Heart right ventricle (tissue), 16 donors: ENCODE results near the gene ABCA4. TPM values are rescaled to one million over a fixed set of nuclear protein-coding genes. Genes with fewer than 3 reads are reported as not detected.

Experiments used
- ATAC-seq, 8 donors: fragments of 200-7000 bp; cut with Tn5 transposase; one replicate each; pipeline ENCODE4 v1.9.1; 2020; ENCODE audit warnings: mild to moderate bottlenecking in 8 of 8, moderate library complexity in 8 of 8, moderate number of reproducible peaks in 1 of 8
- DNase-seq, 2 donors: peaks; one replicate each; pipeline ENCODE4 v3.0.0-alpha.2; 2020
- H3K27ac ChIP-seq, 10 donors: fragments of 200-600 bp; sonication (generic) in 2 of 10; one replicate each; pipeline versions ENCODE4 v1.5.0 to v1.8.0; 2020 to 2022; ENCODE audit warnings: mild to moderate bottlenecking in 3 of 10
- H3K27me3 ChIP-seq, 7 donors: fragments of 200-600 bp; one replicate each; pipeline ENCODE4 v1.8.0; 2021 to 2022; ENCODE audit warnings: mild to moderate bottlenecking in 2 of 7
- H3K36me3 ChIP-seq, 9 donors: fragments of 200-600 bp; sonication (generic) in 1 of 9; one replicate each; pipeline versions ENCODE4 v1.5.0 to v1.8.0; 2020 to 2022; ENCODE audit warnings: mild to moderate bottlenecking in 2 of 9
- H3K4me1 ChIP-seq, 9 donors: fragments of 200-600 bp; sonication (generic) in 1 of 9; one replicate each; pipeline versions ENCODE4 v1.5.0 to v1.8.0; 2020 to 2022; ENCODE audit warnings: mild to moderate bottlenecking in 4 of 9
- H3K4me3 ChIP-seq, 10 donors: fragments of 200-600 bp; sonication (generic) in 2 of 10; one replicate each; pipeline versions ENCODE4 v1.5.0 to v1.8.0; 2020 to 2022; ENCODE audit warnings: mild to moderate bottlenecking in 7 of 10, moderate library complexity in 2 of 10
- H3K9me3 ChIP-seq, 11 donors: fragments of 200-600 bp in 10 of 11; sonication (generic) in 2 of 11; one replicate each; pipeline versions ENCODE4 v1.5.0 to v1.8.0; 2013 to 2022; ENCODE audit warnings: mild to moderate bottlenecking in 2 of 11, control low read depth in 1 of 11, moderate library complexity in 1 of 11
- WGBS, 2 donors: extraction: QIAGEN DNeasy Blood & Tissue Kit; methylation state at CpG; one replicate each; pipeline ENCODE4 v1.1.7; 2013; ENCODE audit warnings: inconsistent platforms in 1 of 2; 5-methylcytosine and 5-hydroxymethylcytosine counted together
- intact Hi-C, 10 donors: fragments of 100-400 bp; cut with DNase I; formaldehyde crosslinking; loops; one replicate each; pipeline versions ENCODE4 v1.11.1 to v1.14.2; 2022
- polyA plus RNA-seq, 2 donors: library from polyadenylated mRNA; stranded (reverse); fragments of 200-250 nt; gene quantifications; one replicate each; pipeline ENCODE4 v1.2.3, GENCODE V29; 2013
- total RNA-seq, 10 donors: library from RNA; stranded (reverse); fragmentation: NEBNext Ultra II Directional in 3 of 10; extraction: Animal tissue kit (Norgen Biotek cat#: 25700) in 3 of 10; gene quantifications; one replicate each; pipeline versions ENCODE4 v1.2.1 to v1.2.4, GENCODE V29; 2021 to 2023
- TF ChIP-seq, protein P1 (sequence below), 9 donors: fragments of 200-600 bp; sonication (generic) in 2 of 9; IDR thresholded peaks; one replicate each; pipeline versions ENCODE4 v1.5.0 to v1.8.0; 2021 to 2022; ENCODE audit warnings: antibody characterized with exemption in 9 of 9, mild to moderate bottlenecking in 5 of 9, moderate library complexity in 1 of 9
- donor health status: Arrhythmogenic right ventricular cardiomyopathy.
- donor health status: ischemic (EF 13 %, LVEDD 7.1; RV severe dilation, severe dysfunction).
- donor health status: healthy with polysubstance abuse.
- donor health status: DM: no; HTN: yes; CAD: no.
- donor health status: DM: no; HTN: no; CAD: no.
- donor health status: ischemic (EF 25% LVEDD 6.9; RV normal size, moderate dysfunction).
- donor health status: ischemic (EF 25% LVEDD 5.7; RV mildly dilated, moderate dysfunction).
- donor health status: healthy.
- donor health status: DM: yes; HTN: yes; CAD: no.
- donor health status: Ischemic cardiomyopathy.
- donor health status: ischemic (EF 35%, LVEDD 5.7; RV mildly dilated, moderate dysfunction).
- donor health status: nonischemic (EF 11% LVEDD 7.7; RV severe dilation, severe dysfunction).
- donor health status: DM: yes; HTN: yes; CAD: no.
- donor health status: PGD.
- donor health status: ischemic (EF 29% LVEDD 5.4; RV normal size, mild dysfunction).
- donor health status: nonischemic (EF 23%, LVEDD 6.1; RV moderate dilation, normal function).

The ABCA4 gene
- total and polyA plus RNA-seq, 12 donors: 0.05 to 0.66 (median 0.21) TPM

DNA sequence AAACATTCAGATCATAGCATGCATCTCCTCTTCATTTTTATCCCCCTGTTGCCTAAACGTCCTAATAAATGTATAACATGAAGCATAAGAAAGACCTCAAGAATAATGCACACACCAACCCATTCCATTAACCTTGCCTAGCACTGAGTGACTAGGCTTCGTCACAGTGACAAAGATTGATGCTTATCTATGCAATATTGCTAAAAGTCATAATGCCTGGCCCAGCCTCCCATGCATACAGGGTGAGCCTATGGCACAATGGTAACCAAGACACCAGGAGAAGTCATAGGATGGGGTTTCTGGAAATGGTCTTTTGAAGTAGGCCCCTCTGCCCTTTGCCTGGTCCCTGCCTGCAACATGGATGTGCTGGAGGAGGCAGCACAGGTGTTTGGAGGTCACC is 33.8 kb downstream of the ABCA4 start:
- no peak for DNase-seq
- WGBS, 2 donors: 84 to 90% methylated on average over 2 of the region's 2 CpGs
- H3K36me3 ChIP-seq: no peaks in the 10 kb centered on the region
- intact Hi-C loops: no loop called here
- H3K27me3 ChIP-seq: peaks cover 0 to 33% (median 0%) of the 10 kb centered on the region in 7 donors
- peaks cover 0 to 21% (median 14%) of the 10 kb centered on the region in 9 donors for H3K4me1 ChIP-seq
- H3K4me3 ChIP-seq: no peak overlapping the region
- H3K9me3 ChIP-seq: no peaks in the 10 kb centered on the region
- TF ChIP-seq, protein P1, sequence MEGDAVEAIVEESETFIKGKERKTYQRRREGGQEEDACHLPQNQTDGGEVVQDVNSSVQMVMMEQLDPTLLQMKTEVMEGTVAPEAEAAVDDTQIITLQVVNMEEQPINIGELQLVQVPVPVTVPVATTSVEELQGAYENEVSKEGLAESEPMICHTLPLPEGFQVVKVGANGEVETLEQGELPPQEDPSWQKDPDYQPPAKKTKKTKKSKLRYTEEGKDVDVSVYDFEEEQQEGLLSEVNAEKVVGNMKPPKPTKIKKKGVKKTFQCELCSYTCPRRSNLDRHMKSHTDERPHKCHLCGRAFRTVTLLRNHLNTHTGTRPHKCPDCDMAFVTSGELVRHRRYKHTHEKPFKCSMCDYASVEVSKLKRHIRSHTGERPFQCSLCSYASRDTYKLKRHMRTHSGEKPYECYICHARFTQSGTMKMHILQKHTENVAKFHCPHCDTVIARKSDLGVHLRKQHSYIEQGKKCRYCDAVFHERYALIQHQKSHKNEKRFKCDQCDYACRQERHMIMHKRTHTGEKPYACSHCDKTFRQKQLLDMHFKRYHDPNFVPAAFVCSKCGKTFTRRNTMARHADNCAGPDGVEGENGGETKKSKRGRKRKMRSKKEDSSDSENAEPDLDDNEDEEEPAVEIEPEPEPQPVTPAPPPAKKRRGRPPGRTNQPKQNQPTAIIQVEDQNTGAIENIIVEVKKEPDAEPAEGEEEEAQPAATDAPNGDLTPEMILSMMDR (IDR thresholded peaks at IDR 0.05): no peak
- no peak for ATAC-seq
- no peak overlapping the region for H3K27ac ChIP-seq

DNA sequence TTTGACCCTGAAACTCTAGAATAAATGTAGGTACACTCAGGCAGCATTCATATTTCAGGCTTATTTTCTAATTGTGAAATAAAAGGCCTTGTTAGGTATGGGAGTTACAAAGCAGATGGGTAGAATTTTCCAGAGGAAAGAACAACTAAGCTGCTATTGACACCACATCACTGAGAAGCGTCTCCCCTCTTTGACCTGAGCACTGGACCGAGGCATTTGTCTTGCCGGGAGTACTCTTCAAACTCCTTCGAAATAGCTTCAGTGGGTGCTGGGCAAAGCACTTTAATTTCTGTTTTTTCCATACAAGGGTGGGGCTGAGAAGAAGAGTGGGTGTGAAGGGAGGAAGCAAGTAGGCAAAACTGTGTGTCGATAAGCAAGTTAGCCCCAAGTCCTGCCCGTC is 36.4 kb downstream of the ABCA4 start:
- TF ChIP-seq, protein P1 (IDR thresholded peaks at IDR 0.05): no peak
- DNase-seq: no peak
- Histone ChIP-seq H3K4me3 (no peak overlapping the region), H3K27ac (no peak overlapping the region), H3K4me1 (peaks cover 0 to 6% (median 0%) of the 10 kb centered on the region in 9 donors), H3K36me3 (no peaks in the 10 kb centered on the region), H3K9me3 (no peaks in the 10 kb centered on the region), H3K27me3 (peaks cover 0 to 30% (median 0%) of the 10 kb centered on the region in 7 donors)
- ATAC-seq: no peak
- intact Hi-C loops: no loop called here
- WGBS, 2 donors: 86 to 88% methylated on average over 6 of the region's 6 CpGs

DNA sequence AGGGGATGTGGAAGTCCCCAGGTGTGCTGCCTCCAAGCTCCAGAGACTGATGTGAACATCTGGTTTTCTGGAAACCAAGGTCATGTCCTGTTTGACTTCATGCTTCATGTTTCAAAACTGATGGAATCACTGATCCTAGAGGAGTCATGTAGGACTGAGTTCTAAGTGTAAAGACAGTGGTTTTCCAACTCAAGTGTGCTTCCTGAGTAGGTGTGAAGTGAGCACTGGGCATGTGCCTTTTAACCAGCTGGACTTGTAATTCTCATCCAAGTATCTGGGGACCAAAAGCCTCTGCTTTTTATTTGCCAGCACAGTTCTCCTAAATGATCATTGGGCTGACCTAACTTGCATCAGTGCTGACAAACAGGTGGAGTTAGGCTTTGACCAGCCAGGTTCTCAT is 36.9 kb downstream of the ABCA4 start:
- TF ChIP-seq, protein P1 (IDR thresholded peaks at IDR 0.05): no peak
- no peaks in the 10 kb centered on the region for H3K9me3 ChIP-seq
- intact Hi-C loops: no loop called here
- no peak for ATAC-seq
- no peaks in the 10 kb centered on the region for H3K36me3 ChIP-seq
- H3K27ac ChIP-seq: no peak overlapping the region
- DNase-seq: no peak
- peaks cover 0 to 6% (median 0%) of the 10 kb centered on the region in 9 donors for H3K4me1 ChIP-seq
- H3K4me3 ChIP-seq: no peak overlapping the region
- peaks cover 0 to 30% (median 0%) of the 10 kb centered on the region in 7 donors for H3K27me3 ChIP-seq

DNA sequence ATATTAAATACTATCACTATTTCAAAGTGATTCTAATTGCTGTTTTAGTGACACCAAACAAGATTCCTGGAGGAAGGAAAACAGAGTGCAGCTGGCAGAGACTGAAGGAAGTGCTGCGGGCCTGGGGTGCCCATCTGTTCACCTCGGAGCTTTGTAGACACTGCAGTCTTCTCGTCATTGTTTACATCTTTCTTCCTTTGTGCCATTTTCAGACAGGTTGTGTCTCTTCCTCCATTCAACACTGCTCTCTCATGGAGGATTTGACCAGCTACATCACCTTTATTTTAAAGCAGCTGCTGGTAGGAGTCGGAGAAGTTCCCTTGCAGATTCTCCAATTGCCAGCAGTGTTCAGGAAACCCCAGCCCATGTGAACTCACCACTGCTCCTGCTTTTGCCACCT is 37.3 kb downstream of the ABCA4 start:
- DNase-seq (no peak), ATAC-seq (no peak)
- 57 to 62% methylated on average over 4 of the region's 4 CpGs for WGBS, 2 donors
- no peak overlapping the region for H3K4me3 ChIP-seq
- H3K27ac ChIP-seq: no peak overlapping the region
- TF ChIP-seq, protein P1 (IDR thresholded peaks at IDR 0.05): no peak
- H3K36me3 ChIP-seq: no peaks in the 10 kb centered on the region
- peaks cover 0 to 6% (median 0%) of the 10 kb centered on the region in 9 donors for H3K4me1 ChIP-seq
- H3K9me3 ChIP-seq: no peaks in the 10 kb centered on the region
- intact Hi-C loops: no loop called here
- H3K27me3 ChIP-seq: peaks cover 0 to 26% (median 0%) of the 10 kb centered on the region in 7 donors
